Thyroid gland (tissue), 4 donors: Measurements from ENCODE around the gene KPNA1.

ENCODE experiments used
- POLR2A ChIP-seq, 2 donors: fragments of 450-650 bp; IDR thresholded peaks; one replicate each; pipeline ENCODE4 v1.6.1; 2017; ENCODE audit warnings: antibody characterized with exemption in 2 of 2, mild to moderate bottlenecking in 2 of 2, moderate library complexity in 1 of 2
- TF ChIP-seq, protein P1 (sequence below), 6 experiments: fragments of 200-600 bp in 3 of 6; fragments of 450-650 bp in 3 of 6; sonication (generic) in 3 of 6; IDR thresholded peaks; one replicate each; pipeline ENCODE4 v1.5.1; 2016 to 2019; ENCODE audit warnings: antibody characterized with exemption in 6 of 6, mild to moderate bottlenecking in 2 of 6, inconsistent platforms in 1 of 6, moderate library complexity in 1 of 6

DNA sequence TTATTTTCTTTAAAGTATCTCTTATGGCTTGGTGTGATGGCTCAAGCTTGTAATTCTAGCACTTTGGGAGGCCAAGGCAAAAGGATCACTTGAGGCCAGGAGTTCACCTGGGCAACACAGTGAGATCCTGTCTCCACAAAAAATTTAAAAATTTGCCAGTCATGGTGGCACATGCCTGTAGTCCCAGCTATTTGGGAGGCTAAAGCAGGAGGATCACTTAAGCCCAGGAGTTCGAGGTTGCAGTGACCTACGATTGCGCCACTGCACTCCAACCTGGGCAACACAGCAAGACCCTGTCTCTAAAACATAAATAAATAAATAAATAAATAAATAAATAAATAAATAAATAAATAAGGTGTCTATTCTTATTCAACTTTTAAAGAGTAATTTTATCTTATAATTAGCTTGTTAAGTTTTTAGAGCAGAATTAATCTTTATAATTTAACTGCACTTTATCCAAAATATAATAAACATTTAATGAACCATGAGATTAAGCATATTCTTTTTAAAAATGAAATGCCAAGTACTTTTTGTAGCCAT, 48.0 kb downstream of the KPNA1 start:
- TF ChIP-seq POLR2A (IDR thresholded peaks at IDR 0.05): no peak
- TF ChIP-seq, protein P1, sequence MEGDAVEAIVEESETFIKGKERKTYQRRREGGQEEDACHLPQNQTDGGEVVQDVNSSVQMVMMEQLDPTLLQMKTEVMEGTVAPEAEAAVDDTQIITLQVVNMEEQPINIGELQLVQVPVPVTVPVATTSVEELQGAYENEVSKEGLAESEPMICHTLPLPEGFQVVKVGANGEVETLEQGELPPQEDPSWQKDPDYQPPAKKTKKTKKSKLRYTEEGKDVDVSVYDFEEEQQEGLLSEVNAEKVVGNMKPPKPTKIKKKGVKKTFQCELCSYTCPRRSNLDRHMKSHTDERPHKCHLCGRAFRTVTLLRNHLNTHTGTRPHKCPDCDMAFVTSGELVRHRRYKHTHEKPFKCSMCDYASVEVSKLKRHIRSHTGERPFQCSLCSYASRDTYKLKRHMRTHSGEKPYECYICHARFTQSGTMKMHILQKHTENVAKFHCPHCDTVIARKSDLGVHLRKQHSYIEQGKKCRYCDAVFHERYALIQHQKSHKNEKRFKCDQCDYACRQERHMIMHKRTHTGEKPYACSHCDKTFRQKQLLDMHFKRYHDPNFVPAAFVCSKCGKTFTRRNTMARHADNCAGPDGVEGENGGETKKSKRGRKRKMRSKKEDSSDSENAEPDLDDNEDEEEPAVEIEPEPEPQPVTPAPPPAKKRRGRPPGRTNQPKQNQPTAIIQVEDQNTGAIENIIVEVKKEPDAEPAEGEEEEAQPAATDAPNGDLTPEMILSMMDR (IDR thresholded peaks at IDR 0.05): no peak
